ENCODE results near the gene POGLUT3.

GRCh38 chr11:108524422-108524821 is 26.2 kb upstream of the POGLUT3 start:
- TF ChIP-seq, protein P1, sequence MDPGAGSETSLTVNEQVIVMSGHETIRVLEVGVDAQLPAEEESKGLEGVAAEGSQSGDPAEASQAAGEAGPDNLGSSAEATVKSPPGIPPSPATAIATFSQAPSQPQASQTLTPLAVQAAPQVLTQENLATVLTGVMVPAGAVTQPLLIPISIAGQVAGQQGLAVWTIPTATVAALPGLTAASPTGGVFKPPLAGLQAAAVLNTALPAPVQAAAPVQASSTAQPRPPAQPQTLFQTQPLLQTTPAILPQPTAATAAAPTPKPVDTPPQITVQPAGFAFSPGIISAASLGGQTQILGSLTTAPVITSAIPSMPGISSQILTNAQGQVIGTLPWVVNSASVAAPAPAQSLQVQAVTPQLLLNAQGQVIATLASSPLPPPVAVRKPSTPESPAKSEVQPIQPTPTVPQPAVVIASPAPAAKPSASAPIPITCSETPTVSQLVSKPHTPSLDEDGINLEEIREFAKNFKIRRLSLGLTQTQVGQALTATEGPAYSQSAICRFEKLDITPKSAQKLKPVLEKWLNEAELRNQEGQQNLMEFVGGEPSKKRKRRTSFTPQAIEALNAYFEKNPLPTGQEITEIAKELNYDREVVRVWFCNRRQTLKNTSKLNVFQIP (CRISPR knock-in tag; IDR thresholded peaks at IDR 0.05; ENCODE audit: borderline replicate concordance, low read depth) = no peak
- TF ChIP-seq SNAI2 (CRISPR knock-in tag; IDR thresholded peaks at IDR 0.05) (no peak), RARB (CRISPR knock-in tag; IDR thresholded peaks at IDR 0.05) (no peak), TOX (CRISPR knock-in tag; IDR thresholded peaks at IDR 0.05; ENCODE audit: borderline replicate concordance) (no peak), ISL1 (CRISPR knock-in tag; IDR thresholded peaks at IDR 0.05) (no peak)
- TF ChIP-seq, protein P2, sequence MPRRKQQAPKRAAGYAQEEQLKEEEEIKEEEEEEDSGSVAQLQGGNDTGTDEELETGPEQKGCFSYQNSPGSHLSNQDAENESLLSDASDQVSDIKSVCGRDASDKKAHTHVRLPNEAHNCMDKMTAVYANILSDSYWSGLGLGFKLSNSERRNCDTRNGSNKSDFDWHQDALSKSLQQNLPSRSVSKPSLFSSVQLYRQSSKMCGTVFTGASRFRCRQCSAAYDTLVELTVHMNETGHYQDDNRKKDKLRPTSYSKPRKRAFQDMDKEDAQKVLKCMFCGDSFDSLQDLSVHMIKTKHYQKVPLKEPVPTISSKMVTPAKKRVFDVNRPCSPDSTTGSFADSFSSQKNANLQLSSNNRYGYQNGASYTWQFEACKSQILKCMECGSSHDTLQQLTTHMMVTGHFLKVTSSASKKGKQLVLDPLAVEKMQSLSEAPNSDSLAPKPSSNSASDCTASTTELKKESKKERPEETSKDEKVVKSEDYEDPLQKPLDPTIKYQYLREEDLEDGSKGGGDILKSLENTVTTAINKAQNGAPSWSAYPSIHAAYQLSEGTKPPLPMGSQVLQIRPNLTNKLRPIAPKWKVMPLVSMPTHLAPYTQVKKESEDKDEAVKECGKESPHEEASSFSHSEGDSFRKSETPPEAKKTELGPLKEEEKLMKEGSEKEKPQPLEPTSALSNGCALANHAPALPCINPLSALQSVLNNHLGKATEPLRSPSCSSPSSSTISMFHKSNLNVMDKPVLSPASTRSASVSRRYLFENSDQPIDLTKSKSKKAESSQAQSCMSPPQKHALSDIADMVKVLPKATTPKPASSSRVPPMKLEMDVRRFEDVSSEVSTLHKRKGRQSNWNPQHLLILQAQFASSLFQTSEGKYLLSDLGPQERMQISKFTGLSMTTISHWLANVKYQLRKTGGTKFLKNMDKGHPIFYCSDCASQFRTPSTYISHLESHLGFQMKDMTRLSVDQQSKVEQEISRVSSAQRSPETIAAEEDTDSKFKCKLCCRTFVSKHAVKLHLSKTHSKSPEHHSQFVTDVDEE (CRISPR knock-in tag; IDR thresholded peaks at IDR 0.05) = no peak
